ENCODE data around the gene C2CD4B.

DNA sequence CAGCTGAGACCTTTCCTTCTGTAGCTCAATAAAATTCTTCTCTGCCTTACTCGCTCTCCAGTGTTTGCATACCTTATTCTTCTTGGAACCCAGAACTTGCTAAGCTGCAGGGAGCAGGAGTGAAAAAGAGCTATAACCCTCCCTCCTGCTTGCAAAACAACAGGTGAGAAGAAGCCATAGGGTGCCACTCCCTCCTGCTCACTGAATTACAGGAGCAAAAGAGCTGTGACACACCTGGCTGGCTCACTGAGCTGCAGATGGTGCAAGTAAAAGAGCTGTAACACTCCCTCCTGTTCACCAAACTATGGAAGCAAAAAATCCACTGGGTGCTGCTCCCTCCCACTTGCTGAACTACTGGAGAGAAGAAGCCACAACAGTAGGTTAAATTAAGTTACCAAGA lies 44.2 kb upstream of the C2CD4B start:
- TF ChIP-seq, protein P1, sequence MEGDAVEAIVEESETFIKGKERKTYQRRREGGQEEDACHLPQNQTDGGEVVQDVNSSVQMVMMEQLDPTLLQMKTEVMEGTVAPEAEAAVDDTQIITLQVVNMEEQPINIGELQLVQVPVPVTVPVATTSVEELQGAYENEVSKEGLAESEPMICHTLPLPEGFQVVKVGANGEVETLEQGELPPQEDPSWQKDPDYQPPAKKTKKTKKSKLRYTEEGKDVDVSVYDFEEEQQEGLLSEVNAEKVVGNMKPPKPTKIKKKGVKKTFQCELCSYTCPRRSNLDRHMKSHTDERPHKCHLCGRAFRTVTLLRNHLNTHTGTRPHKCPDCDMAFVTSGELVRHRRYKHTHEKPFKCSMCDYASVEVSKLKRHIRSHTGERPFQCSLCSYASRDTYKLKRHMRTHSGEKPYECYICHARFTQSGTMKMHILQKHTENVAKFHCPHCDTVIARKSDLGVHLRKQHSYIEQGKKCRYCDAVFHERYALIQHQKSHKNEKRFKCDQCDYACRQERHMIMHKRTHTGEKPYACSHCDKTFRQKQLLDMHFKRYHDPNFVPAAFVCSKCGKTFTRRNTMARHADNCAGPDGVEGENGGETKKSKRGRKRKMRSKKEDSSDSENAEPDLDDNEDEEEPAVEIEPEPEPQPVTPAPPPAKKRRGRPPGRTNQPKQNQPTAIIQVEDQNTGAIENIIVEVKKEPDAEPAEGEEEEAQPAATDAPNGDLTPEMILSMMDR (IDR thresholded peaks at IDR 0.05), result no peak
- TF ChIP-seq EP300 (IDR thresholded peaks at IDR 0.05) (no peak), POLR2A (IDR thresholded peaks at IDR 0.05) (no peak), POLR2AphosphoS5 (IDR thresholded peaks at IDR 0.05) (no peak)

Data from stomach (tissue), 4 donors.